ENCODE results near the gene SEMA3B. TPM values are rescaled to one million over a fixed set of nuclear protein-coding genes. Genes with fewer than 3 reads are reported as not detected.
"Not testable (repeated sequence)": the region's sequence is repeated elsewhere in the genome, so short reads cannot be mapped to it uniquely, and the experiment has no call there.

SEMA3B gene
- total RNA-seq, 4 donors from 2014 or later: 0.70 to 8.2 (median 2.4) TPM

DNA sequence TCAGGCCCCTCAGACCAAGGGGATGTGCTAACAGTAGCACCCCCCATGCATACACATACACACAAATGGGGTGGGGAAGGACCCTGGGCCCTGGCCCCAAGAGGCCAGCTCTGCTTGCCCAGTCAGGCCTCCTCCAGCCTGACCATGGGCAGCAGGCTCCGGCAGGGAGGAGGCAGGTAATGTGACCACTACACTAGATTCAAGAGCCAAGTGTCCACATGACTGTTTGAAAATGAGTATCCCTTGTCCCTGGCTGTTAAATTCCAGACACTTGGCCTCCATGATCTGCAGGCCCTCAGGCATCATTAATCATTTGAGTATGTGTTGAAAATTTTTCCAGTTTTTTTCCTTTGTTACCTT lies 46.8 kb upstream of the SEMA3B start:
- intact Hi-C loops (cut with DNase I): loop anchor here (2.0 kb wide), 1 partner anchor 27 kb away; no protein-coding TSS in a partner anchor
- no peaks in the 10 kb centered on the region for H3K9me3 ChIP-seq
- TF ChIP-seq POLR2A (IDR thresholded peaks at IDR 0.05): no peak
- no peak for TF ChIP-seq CTCF (IDR thresholded peaks at IDR 0.05)
- no peaks in the 10 kb centered on the region for H3K36me3 ChIP-seq
- H3K4me1 ChIP-seq: peaks cover 8 to 26% (median 14%) of the 10 kb centered on the region in 3 donors
- peaks cover 0 to 5% (median 0%) of the 10 kb centered on the region in 4 donors for H3K27me3 ChIP-seq
- H3K4me3 ChIP-seq: no peak overlapping the region
- WGBS, 2 donors: 100% methylated on average over 1 of the region's 1 CpG; no CpG with 5 or more reads in 1 of the 2 donors
- H3K27ac ChIP-seq: no peak overlapping the region
- no peak for DNase-seq

GRCh38 chr3:50224639-50225038 lies 44.3 kb upstream of the SEMA3B start:
- H3K27me3 ChIP-seq: peaks cover 0 to 5% (median 0%) of the 10 kb centered on the region in 4 donors
- no peaks in the 10 kb centered on the region for H3K9me3 ChIP-seq
- no peak overlapping the region for H3K4me3 ChIP-seq
- H3K36me3 ChIP-seq: no peaks in the 10 kb centered on the region
- no peak for TF ChIP-seq POLR2A (IDR thresholded peaks at IDR 0.05)
- no peak for TF ChIP-seq CTCF (IDR thresholded peaks at IDR 0.05)
- WGBS, 2 donors: 70 to 76% methylated on average over 5 of the region's 5 CpGs
- intact Hi-C loops (cut with DNase I): no loop called here
- H3K4me1 ChIP-seq: peaks cover 17 to 42% (median 27%) of the 10 kb centered on the region in 3 donors
- no peak overlapping the region for H3K27ac ChIP-seq
- no peak for DNase-seq

DNA sequence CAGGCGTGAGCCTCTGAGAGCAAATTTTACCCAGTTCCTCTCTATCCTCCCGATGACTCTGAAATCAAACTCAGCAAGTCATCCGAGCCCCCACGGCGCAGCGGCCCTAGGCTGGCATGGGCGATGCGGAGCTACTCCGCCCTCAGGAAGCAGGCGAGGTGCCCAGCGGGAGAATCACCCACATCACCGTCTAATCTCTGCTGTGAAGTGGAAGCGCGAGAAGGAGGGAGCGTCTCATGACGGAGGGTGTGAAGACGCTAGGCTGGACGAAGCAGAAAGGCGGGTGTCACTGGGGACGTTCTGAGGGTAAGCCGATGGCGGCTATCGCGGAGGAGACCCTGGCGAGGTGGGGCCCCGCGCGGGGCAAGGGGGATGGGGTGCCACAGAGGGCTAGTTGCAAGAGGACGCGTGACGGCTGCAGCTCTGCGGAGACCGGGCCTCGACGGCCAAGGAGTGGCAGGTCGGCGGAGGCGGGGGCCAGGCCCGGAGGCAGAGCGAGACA lies 42.0 kb upstream of the SEMA3B start:
- intact Hi-C loops (cut with DNase I): loop anchor here (2.0 kb wide), 1 partner anchor 46 kb away; no protein-coding TSS in a partner anchor
- Histone ChIP-seq H3K27me3 (peaks cover 0 to 5% (median 0%) of the 10 kb centered on the region in 4 donors), H3K4me1 (peaks cover 24 to 53% (median 30%) of the 10 kb centered on the region in 3 donors), H3K36me3 (no peaks in the 10 kb centered on the region), H3K27ac (peak overlapping the region; percentile 86 to 95 (median 90)), H3K4me3 (peak overlapping the region; percentile 45 to 76 (median 66)), H3K9me3 (no peaks in the 10 kb centered on the region)
- no peak for DNase-seq
- TF ChIP-seq CTCF (IDR thresholded peaks at IDR 0.05) (no peak), POLR2A (IDR thresholded peaks at IDR 0.05) (no peak)
- 0 to 5% methylated on average over 1 to 8 of the region's 40 CpGs for WGBS, 2 donors

GRCh38 chr3:50227390-50228183 lies 41.4 kb upstream of the SEMA3B start:
- H3K36me3 ChIP-seq: no peaks in the 10 kb centered on the region
- H3K4me1 ChIP-seq: peaks cover 24 to 53% (median 30%) of the 10 kb centered on the region in 3 donors
- peak overlapping the region; percentile 86 to 95 (median 90) for H3K27ac ChIP-seq
- peaks cover 0 to 5% (median 0%) of the 10 kb centered on the region in 4 donors for H3K27me3 ChIP-seq
- H3K4me3 ChIP-seq: peak overlapping the region; percentile 45 to 76 (median 66)
- peak; percentile 79 for DNase-seq
- intact Hi-C loops (cut with DNase I): loop anchor here (2.0 kb wide), 1 partner anchor 45 kb away; no protein-coding TSS in a partner anchor
- H3K9me3 ChIP-seq: no peaks in the 10 kb centered on the region
- WGBS, 2 donors: 0 to 1% methylated on average over 16 to 24 of the region's 51 CpGs
- TF ChIP-seq CTCF (IDR thresholded peaks at IDR 0.05): peak; percentile 79 to 97 (median 95)
- peak in 2 of 4 donors; percentile 26 to 51 for TF ChIP-seq POLR2A (IDR thresholded peaks at IDR 0.05)

DNA sequence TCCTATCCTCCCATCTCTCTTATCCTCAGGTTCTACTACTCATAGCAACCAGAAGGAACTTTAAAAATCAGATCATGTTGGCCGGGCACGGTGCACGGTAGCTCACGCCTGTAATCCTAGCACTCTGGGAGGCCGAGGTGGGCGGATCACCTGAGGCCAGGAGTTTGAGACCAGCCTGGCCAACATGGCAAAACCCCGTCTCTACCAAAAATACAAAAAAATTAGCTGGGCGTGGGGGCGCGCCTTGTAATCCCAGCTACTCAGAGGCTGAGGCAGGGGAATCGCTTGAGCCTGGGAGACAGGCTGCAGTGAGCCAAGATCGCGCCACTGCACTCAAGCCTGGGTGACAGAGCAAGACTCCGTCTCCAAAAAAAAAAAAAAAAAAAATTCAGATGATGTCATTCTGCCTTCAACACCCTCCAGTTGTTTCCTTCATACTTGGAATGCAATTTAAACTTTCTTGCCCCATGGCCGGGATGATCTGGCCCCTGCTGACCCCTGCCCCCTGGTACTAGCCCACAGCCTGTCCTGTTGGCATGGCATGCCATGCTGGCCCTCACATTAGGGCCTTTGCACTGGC lies 40.7 kb upstream of the SEMA3B start:
- H3K36me3 ChIP-seq; H3K9me3 ChIP-seq; DNase-seq; H3K27me3 ChIP-seq; intact Hi-C loops (cut with DNase I): not testable (repeated sequence)
- peak overlapping the region; percentile 45 to 76 (median 66) for H3K4me3 ChIP-seq
- 26 to 36% methylated on average over 11 to 15 of the region's 15 CpGs for whole genome bisulfite sequencing, 2 donors
- peak overlapping the region; percentile 86 to 95 (median 90) for H3K27ac ChIP-seq
- peaks cover 24 to 53% (median 30%) of the 10 kb centered on the region in 3 donors for H3K4me1 ChIP-seq
